Measurements from ENCODE around the gene MAGOH. TPM values are rescaled to one million over a fixed set of nuclear protein-coding genes. Genes with fewer than 3 reads are reported as not detected.

The MAGOH gene
- total and polyA plus RNA-seq, 10 of the 15 experiments (the other 5 are each of a cell fraction or from before 2014, with no cell fraction given), result 62.6 to 261 (median 89.8) TPM

DNA sequence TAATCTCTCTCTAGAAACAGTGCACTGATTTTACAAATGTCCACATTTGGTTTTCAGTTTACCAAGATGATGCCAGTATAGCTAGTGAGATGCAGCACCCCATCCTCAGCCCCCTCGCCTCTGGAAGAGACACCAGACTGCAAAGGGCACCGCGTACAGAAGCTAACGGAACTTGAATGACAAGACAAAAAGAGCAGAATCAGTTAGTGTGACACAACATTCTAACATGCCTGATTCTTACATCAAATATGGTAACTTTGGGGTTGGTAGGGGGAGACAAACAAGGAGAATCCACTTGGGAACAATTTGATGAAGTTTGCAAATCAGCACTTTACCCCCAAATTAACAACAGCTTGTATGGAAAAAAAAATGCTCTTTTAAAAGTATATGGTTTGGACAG is 4.1 kb upstream of the MAGOH start:
- intact Hi-C loops (cut with micrococcal nuclease; ENCODE audit: unreplicated experiment) (no loop called here), in situ Hi-C loops (cut with MboI) (no loop called here)
- no TSS peak for BruUV-seq (replicated peaks)
- no peak overlapping the region for H3K4me2 ChIP-seq (ENCODE audit: control insufficient read depth, insufficient read depth)
- no peak overlapping the region for H2AFZ ChIP-seq (ENCODE audit: control insufficient read depth, low read depth, low read length)
- no peak overlapping the region for H3K9ac ChIP-seq (ENCODE audit: control insufficient read depth, insufficient read depth, low read length)
- H3K27me3 ChIP-seq (replicated peaks in 1 of 2; ENCODE audit: control insufficient read depth in 2 of 2, insufficient read depth in 2 of 2, low read length in 1 of 2), result no peaks in the 10 kb centered on the region
- H3K4me3 ChIP-seq, result no peak overlapping the region
- 98% methylated on average over 4 of the region's 4 CpGs for WGBS (ENCODE audit: insufficient coverage, insufficient replicate concordance, low lambda C conversion rate, missing lambda C conversion rate)
- H3K4me1 ChIP-seq (ENCODE audit: control insufficient read depth, insufficient read depth, low read length), result peaks cover 12% of the 10 kb centered on the region
- ChIA-PET SMC1A (ENCODE audit: uncharacterized antibody, unreplicated experiment) (no interaction called here), RAD21 (ENCODE audit: unreplicated experiment) (no interaction called here), CTCF (no interaction called here), POLR2A (no interaction called here)
- DNase-seq (ENCODE audit: low read depth, low spot score) (no peak), ATAC-seq (no peak), FAIRE-seq (no peak)
- H3K79me2 ChIP-seq (ENCODE audit: control insufficient read depth, insufficient read depth, low read length), result peaks cover 9% of the 10 kb centered on the region
- H3K27ac ChIP-seq (ENCODE audit: control insufficient read depth, insufficient read depth), result no peak overlapping the region
- H3K36me3 ChIP-seq (ENCODE audit: control insufficient read depth in 2 of 2, insufficient read depth in 2 of 2, low read length in 1 of 2), result peaks cover 2 to 9% of the 10 kb centered on the region in 2 experiments; a peak in 3 of 4 replicates
- no peaks in the 10 kb centered on the region for H3K9me3 ChIP-seq (replicated peaks; ENCODE audit: control insufficient read depth, insufficient read depth, low read length)
- H4K20me1 ChIP-seq (ENCODE audit: control insufficient read depth, insufficient read depth), result no peaks in the 10 kb centered on the region
- TF ChIP-seq MEF2B (IDR thresholded peaks at IDR 0.05; ENCODE audit: partially characterized antibody, poor library complexity, severe bottlenecking), result no peak
- TF ChIP-seq, protein P1, sequence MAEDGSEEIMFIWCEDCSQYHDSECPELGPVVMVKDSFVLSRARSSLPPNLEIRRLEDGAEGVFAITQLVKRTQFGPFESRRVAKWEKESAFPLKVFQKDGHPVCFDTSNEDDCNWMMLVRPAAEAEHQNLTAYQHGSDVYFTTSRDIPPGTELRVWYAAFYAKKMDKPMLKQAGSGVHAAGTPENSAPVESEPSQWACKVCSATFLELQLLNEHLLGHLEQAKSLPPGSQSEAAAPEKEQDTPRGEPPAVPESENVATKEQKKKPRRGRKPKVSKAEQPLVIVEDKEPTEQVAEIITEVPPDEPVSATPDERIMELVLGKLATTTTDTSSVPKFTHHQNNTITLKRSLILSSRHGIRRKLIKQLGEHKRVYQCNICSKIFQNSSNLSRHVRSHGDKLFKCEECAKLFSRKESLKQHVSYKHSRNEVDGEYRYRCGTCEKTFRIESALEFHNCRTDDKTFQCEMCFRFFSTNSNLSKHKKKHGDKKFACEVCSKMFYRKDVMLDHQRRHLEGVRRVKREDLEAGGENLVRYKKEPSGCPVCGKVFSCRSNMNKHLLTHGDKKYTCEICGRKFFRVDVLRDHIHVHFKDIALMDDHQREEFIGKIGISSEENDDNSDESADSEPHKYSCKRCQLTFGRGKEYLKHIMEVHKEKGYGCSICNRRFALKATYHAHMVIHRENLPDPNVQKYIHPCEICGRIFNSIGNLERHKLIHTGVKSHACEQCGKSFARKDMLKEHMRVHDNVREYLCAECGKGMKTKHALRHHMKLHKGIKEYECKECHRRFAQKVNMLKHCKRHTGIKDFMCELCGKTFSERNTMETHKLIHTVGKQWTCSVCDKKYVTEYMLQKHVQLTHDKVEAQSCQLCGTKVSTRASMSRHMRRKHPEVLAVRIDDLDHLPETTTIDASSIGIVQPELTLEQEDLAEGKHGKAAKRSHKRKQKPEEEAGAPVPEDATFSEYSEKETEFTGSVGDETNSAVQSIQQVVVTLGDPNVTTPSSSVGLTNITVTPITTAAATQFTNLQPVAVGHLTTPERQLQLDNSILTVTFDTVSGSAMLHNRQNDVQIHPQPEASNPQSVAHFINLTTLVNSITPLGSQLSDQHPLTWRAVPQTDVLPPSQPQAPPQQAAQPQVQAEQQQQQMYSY (CRISPR knock-in tag; IDR thresholded peaks at IDR 0.05), result no peak
- TF ChIP-seq BRCA1 (IDR thresholded peaks at IDR 0.05; ENCODE audit: low read depth, low read length), result no peak
- TF ChIP-seq TCF7 (IDR thresholded peaks at IDR 0.05; ENCODE audit: borderline replicate concordance), result no peak
- no peak for TF ChIP-seq SUZ12 (IDR thresholded peaks at IDR 0.05; ENCODE audit: unreplicated experiment)
- no peak for TF ChIP-seq EED (IDR thresholded peaks at IDR 0.05; ENCODE audit: low read depth)

All from GM12878 (cell line).